ENCODE measurements around the gene ZFAND2A.

The ZFAND2A gene

GRCh38 chr7:1134951-1135350, 25.0 kb downstream of the ZFAND2A start:
- no peak for DNase-seq
- H3K9me3 Mint-ChIP-seq, result no peaks in the 10 kb centered on the region
- no peaks in the 10 kb centered on the region for H3K27me3 Mint-ChIP-seq
- no peak overlapping the region for H3K4me3 Mint-ChIP-seq
- peaks cover 16% of the 10 kb centered on the region for H3K4me1 Mint-ChIP-seq
- CTCF ChIA-PET, result no interaction called here
- H3K27ac Mint-ChIP-seq, result no peak overlapping the region
- no peaks in the 10 kb centered on the region for H3K36me3 Mint-ChIP-seq

- no peak overlapping the region for H3K27ac Mint-ChIP-seq
- no peaks in the 10 kb centered on the region for H3K9me3 Mint-ChIP-seq
- H3K27me3 Mint-ChIP-seq, result no peaks in the 10 kb centered on the region
- peaks cover 5% of the 10 kb centered on the region for H3K36me3 Mint-ChIP-seq
- peaks cover 2% of the 10 kb centered on the region for H3K4me1 Mint-ChIP-seq
- CTCF ChIA-PET, result no interaction called here
- H3K4me3 Mint-ChIP-seq, result no peak overlapping the region
- DNase-seq, result no peak
Measured at GRCh38 chr7:1131471-1132265, 28.3 kb downstream of the ZFAND2A start.

GRCh38 chr7:1130021-1130990, 29.7 kb downstream of the ZFAND2A start:
- Mint-ChIP-seq H3K27me3 (no peaks in the 10 kb centered on the region), H3K4me1 (no peaks in the 10 kb centered on the region), H3K4me3 (no peak overlapping the region), H3K9me3 (no peaks in the 10 kb centered on the region), H3K27ac (no peak overlapping the region), H3K36me3 (peaks cover 5% of the 10 kb centered on the region)
- DNase-seq, result no peak
- CTCF ChIA-PET, result no interaction called here

- Mint-ChIP-seq H3K27ac (no peak overlapping the region), H3K27me3 (no peaks in the 10 kb centered on the region), H3K4me1 (no peaks in the 10 kb centered on the region), H3K36me3 (peaks cover 5% of the 10 kb centered on the region), H3K9me3 (no peaks in the 10 kb centered on the region), H3K4me3 (no peak overlapping the region)
- CTCF ChIA-PET, result no interaction called here
- no peak for DNase-seq
Measured at GRCh38 chr7:1129431-1129830, 30.6 kb downstream of the ZFAND2A start.

- Mint-ChIP-seq H3K27me3 (no peaks in the 10 kb centered on the region), H3K27ac (no peak overlapping the region), H3K4me3 (no peak overlapping the region), H3K9me3 (no peaks in the 10 kb centered on the region), H3K4me1 (no peaks in the 10 kb centered on the region), H3K36me3 (peaks cover 5% of the 10 kb centered on the region)
- CTCF ChIA-PET, result no interaction called here
- DNase-seq, result no peak
Measured at GRCh38 chr7:1127001-1127400, 33.0 kb downstream of the ZFAND2A start.

GRCh38 chr7:1125603-1125969, 34.4 kb downstream of the ZFAND2A start:
- H3K27me3 Mint-ChIP-seq, result no peaks in the 10 kb centered on the region
- no peaks in the 10 kb centered on the region for H3K4me1 Mint-ChIP-seq
- CTCF ChIA-PET, result interaction anchor here (0.6 to 1.1 kb wide), 4 partner anchors 12 to 97 kb away, joined by 3 to 4 read pairs (median 3); no protein-coding TSS in a partner anchor

GRCh38 chr7:1124816-1125602, 35.0 kb downstream of the ZFAND2A start:
- Mint-ChIP-seq H3K27me3 (no peaks in the 10 kb centered on the region), H3K4me3 (no peak overlapping the region), H3K9me3 (no peaks in the 10 kb centered on the region), H3K36me3 (peaks cover 5% of the 10 kb centered on the region), H3K4me1 (no peaks in the 10 kb centered on the region), H3K27ac (no peak overlapping the region)
- CTCF ChIA-PET, result interaction anchor here (0.6 to 1.1 kb wide), 4 partner anchors 12 to 98 kb away, joined by 3 to 4 read pairs (median 3); no protein-coding TSS in a partner anchor
- DNase-seq, result no peak

More at GRCh38 chr7:1125603-1125969, 34.4 kb downstream of the ZFAND2A start:
- H3K27ac Mint-ChIP-seq, result no peak overlapping the region
- no peaks in the 10 kb centered on the region for H3K9me3 Mint-ChIP-seq
- no peak overlapping the region for H3K4me3 Mint-ChIP-seq
- no peak for DNase-seq
- peaks cover 5% of the 10 kb centered on the region for H3K36me3 Mint-ChIP-seq

GRCh38 chr7:1124164-1124563, 35.8 kb downstream of the ZFAND2A start:
- H3K36me3 Mint-ChIP-seq, result no peaks in the 10 kb centered on the region
- peaks cover 4% of the 10 kb centered on the region for H3K4me1 Mint-ChIP-seq
- no peaks in the 10 kb centered on the region for H3K27me3 Mint-ChIP-seq
- H3K9me3 Mint-ChIP-seq, result no peaks in the 10 kb centered on the region
- no peak overlapping the region for H3K27ac Mint-ChIP-seq
- CTCF ChIA-PET, result interaction anchor here (1.1 kb wide), 1 partner anchor 38 kb away, joined by 3 read pairs; no protein-coding TSS in a partner anchor
- no peak overlapping the region for H3K4me3 Mint-ChIP-seq
- no peak for DNase-seq

GRCh38 chr7:1123715-1124114, 36.3 kb downstream of the ZFAND2A start:
- Mint-ChIP-seq H3K27me3 (no peaks in the 10 kb centered on the region), H3K4me1 (peaks cover 9% of the 10 kb centered on the region), H3K4me3 (no peak overlapping the region), H3K9me3 (no peaks in the 10 kb centered on the region), H3K36me3 (no peaks in the 10 kb centered on the region), H3K27ac (no peak overlapping the region)
- CTCF ChIA-PET, result no interaction called here
- DNase-seq, result no peak

- Mint-ChIP-seq H3K36me3 (no peaks in the 10 kb centered on the region), H3K27ac (no peak overlapping the region), H3K9me3 (no peaks in the 10 kb centered on the region), H3K27me3 (no peaks in the 10 kb centered on the region), H3K4me1 (peaks cover 14% of the 10 kb centered on the region), H3K4me3 (no peak overlapping the region)
- CTCF ChIA-PET, result no interaction called here
- no peak for DNase-seq
Measured at GRCh38 chr7:1122832-1123501, 37.0 kb downstream of the ZFAND2A start.

- peaks cover 14% of the 10 kb centered on the region for H3K4me1 Mint-ChIP-seq
- H3K27me3 Mint-ChIP-seq, result no peaks in the 10 kb centered on the region
- H3K36me3 Mint-ChIP-seq, result no peaks in the 10 kb centered on the region
- H3K4me3 Mint-ChIP-seq, result no peak overlapping the region
- H3K27ac Mint-ChIP-seq, result no peak overlapping the region
- CTCF ChIA-PET, result no interaction called here
- no peaks in the 10 kb centered on the region for H3K9me3 Mint-ChIP-seq
- DNase-seq, result no peak
Measured at GRCh38 chr7:1121886-1122831, 37.8 kb downstream of the ZFAND2A start.

- no peaks in the 10 kb centered on the region for H3K36me3 Mint-ChIP-seq
- H3K27me3 Mint-ChIP-seq, result no peaks in the 10 kb centered on the region
- peaks cover 14% of the 10 kb centered on the region for H3K4me1 Mint-ChIP-seq
- DNase-seq, result no peak
- H3K4me3 Mint-ChIP-seq, result no peak overlapping the region
- CTCF ChIA-PET, result no interaction called here
- no peaks in the 10 kb centered on the region for H3K9me3 Mint-ChIP-seq
- no peak overlapping the region for H3K27ac Mint-ChIP-seq
Measured at GRCh38 chr7:1121476-1121875, 38.5 kb downstream of the ZFAND2A start.

- CTCF ChIA-PET, result no interaction called here
- Mint-ChIP-seq H3K27ac (no peak overlapping the region), H3K27me3 (no peaks in the 10 kb centered on the region), H3K9me3 (peaks cover 3% of the 10 kb centered on the region), H3K4me1 (peaks cover 14% of the 10 kb centered on the region), H3K4me3 (no peak overlapping the region), H3K36me3 (no peaks in the 10 kb centered on the region)
- DNase-seq, result no peak
Measured at GRCh38 chr7:1120791-1121190, 39.2 kb downstream of the ZFAND2A start.
